Measurements from ENCODE around the gene TACR2. TPM values are rescaled to one million over a fixed set of nuclear protein-coding genes. Genes with fewer than 3 reads are reported as not detected.

Gene TACR2
- total RNA-seq, 1 donor from 2014 or later, result 6.1 TPM

GRCh38 chr10:69425041-69425440, 8.3 kb upstream of the TACR2 start:
- no peaks in the 10 kb centered on the region for H3K4me1 ChIP-seq
- no peak overlapping the region for H3K27ac ChIP-seq

GRCh38 chr10:69422676-69423075, 6.0 kb upstream of the TACR2 start:
- Histone ChIP-seq H3K27ac (no peak overlapping the region), H3K36me3 (no peaks in the 10 kb centered on the region), H3K4me1 (no peaks in the 10 kb centered on the region), H3K9me3 (no peaks in the 10 kb centered on the region), H3K4me3 (no peak overlapping the region), H3K27me3 (no peaks in the 10 kb centered on the region)
- no peak for DNase-seq (ENCODE audit: extremely low spot score in 2 of 2)
- intact Hi-C loops (cut with DNase I), result loop anchor here (10.0 kb wide), 1 partner anchor 212 kb away; the partner anchor contains the start of gene FAM241B
- TF ChIP-seq CTCF (IDR thresholded peaks at IDR 0.05) (no peak), POLR2A (IDR thresholded peaks at IDR 0.05) (no peak), POLR2AphosphoS5 (IDR thresholded peaks at IDR 0.05; ENCODE audit: insufficient read depth in 1 of 2, low read depth in 1 of 2) (no peak)

More at GRCh38 chr10:69425041-69425440, 8.3 kb upstream of the TACR2 start:
- no peaks in the 10 kb centered on the region for H3K9me3 ChIP-seq
- no peak overlapping the region for H3K4me3 ChIP-seq
- DNase-seq (ENCODE audit: extremely low spot score in 2 of 2), result no peak
- no peaks in the 10 kb centered on the region for H3K27me3 ChIP-seq
- no peaks in the 10 kb centered on the region for H3K36me3 ChIP-seq
- no peak for TF ChIP-seq POLR2AphosphoS5 (IDR thresholded peaks at IDR 0.05; ENCODE audit: insufficient read depth in 1 of 2, low read depth in 1 of 2)
- intact Hi-C loops (cut with DNase I), result loop anchor here (10.0 kb wide), 1 partner anchor 210 kb away; the partner anchor contains the start of gene FAM241B

- Histone ChIP-seq H3K27me3 (no peaks in the 10 kb centered on the region), H3K9me3 (no peaks in the 10 kb centered on the region), H3K4me3 (no peak overlapping the region), H3K36me3 (no peaks in the 10 kb centered on the region), H3K4me1 (no peaks in the 10 kb centered on the region), H3K27ac (no peak overlapping the region)
- DNase-seq (ENCODE audit: extremely low spot score in 2 of 2), result no peak
- TF ChIP-seq CTCF (IDR thresholded peaks at IDR 0.05) (no peak), POLR2AphosphoS5 (IDR thresholded peaks at IDR 0.05; ENCODE audit: insufficient read depth in 1 of 2, low read depth in 1 of 2) (peak; percentile 21 to 68)
- intact Hi-C loops (cut with DNase I), result loop anchor here (10.0 kb wide), 1 partner anchor 213 kb away; the partner anchor contains the start of gene FAM241B
Observed at GRCh38 chr10:69421611-69422308, 5.0 kb upstream of the TACR2 start.

GRCh38 chr10:69419744-69420126, 3.0 kb upstream of the TACR2 start:
- no peaks in the 10 kb centered on the region for H3K4me1 ChIP-seq
- H3K27ac ChIP-seq, result no peak overlapping the region
- H3K4me3 ChIP-seq, result no peak overlapping the region
- no peak for TF ChIP-seq CTCF (IDR thresholded peaks at IDR 0.05)
- no peak for TF ChIP-seq POLR2AphosphoS5 (IDR thresholded peaks at IDR 0.05; ENCODE audit: insufficient read depth in 1 of 2, low read depth in 1 of 2)
- intact Hi-C loops (cut with DNase I), result loop anchor here (10.0 kb wide), 2 partner anchors 215 to 415 kb away; partner anchors contain the start of gene FAM241B
- DNase-seq (ENCODE audit: extremely low spot score in 2 of 2), result no peak
- H3K36me3 ChIP-seq, result no peaks in the 10 kb centered on the region
- no peaks in the 10 kb centered on the region for H3K9me3 ChIP-seq
- H3K27me3 ChIP-seq, result no peaks in the 10 kb centered on the region

GRCh38 chr10:69419096-69419743, 2.5 kb upstream of the TACR2 start:
- no peak overlapping the region for H3K4me3 ChIP-seq
- no peaks in the 10 kb centered on the region for H3K4me1 ChIP-seq
- H3K27ac ChIP-seq, result no peak overlapping the region
- no peak for DNase-seq (ENCODE audit: extremely low spot score in 2 of 2)
- intact Hi-C loops (cut with DNase I), result loop anchor here (10.0 kb wide), 1 partner anchor 414 kb away; no protein-coding TSS in a partner anchor
- H3K36me3 ChIP-seq, result no peaks in the 10 kb centered on the region
- TF ChIP-seq CTCF (IDR thresholded peaks at IDR 0.05) (no peak), POLR2AphosphoS5 (IDR thresholded peaks at IDR 0.05; ENCODE audit: insufficient read depth in 1 of 2, low read depth in 1 of 2) (no peak), POLR2A (IDR thresholded peaks at IDR 0.05) (no peak)
- no peaks in the 10 kb centered on the region for H3K27me3 ChIP-seq
- H3K9me3 ChIP-seq, result no peaks in the 10 kb centered on the region

All from vagina (tissue), 2 donors.